ENCODE measurements around the gene PARVB. TPM values are rescaled to one million over a fixed set of nuclear protein-coding genes. Genes with fewer than 3 reads are reported as not detected.
A peak's percentile ranks its signal among the peaks of the same experiment; 100 is the strongest.

PARVB gene
- total RNA-seq, 1 experiment from 2014 or later: 85.3 TPM

DNA sequence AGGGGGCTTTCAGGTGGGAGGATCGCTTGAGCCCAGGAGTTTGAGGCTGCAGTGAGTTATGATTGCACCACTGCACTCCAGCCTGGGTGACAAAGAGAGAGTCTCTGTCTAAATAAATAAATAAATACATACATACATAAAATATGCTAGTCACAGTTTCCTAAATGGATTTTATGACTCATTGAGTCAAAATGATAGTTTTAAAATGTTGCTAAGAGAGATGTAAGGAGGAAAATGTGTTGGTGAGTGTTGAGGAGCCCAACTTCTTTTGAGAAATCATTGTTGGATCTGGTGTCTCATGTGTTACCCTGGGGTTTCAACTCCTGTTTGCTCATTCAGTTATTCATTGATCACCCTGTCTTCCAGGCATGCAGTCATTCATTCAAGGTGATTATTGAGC lies 21.0 kb downstream of the PARVB start:
- no peaks in the 10 kb centered on the region for H3K4me1 ChIP-seq (ENCODE audit: insufficient read depth, low read length)
- no peak overlapping the region for H3K4me3 ChIP-seq (ENCODE audit: low read length)
- H3K36me3 ChIP-seq (ENCODE audit: low read depth, low read length): no peaks in the 10 kb centered on the region
- H3K9me2 ChIP-seq (replicated peaks; ENCODE audit: low read length): no peaks in the 10 kb centered on the region
- no peaks in the 10 kb centered on the region for H3K27me3 ChIP-seq (ENCODE audit: low read length)
- TF ChIP-seq, protein P1, sequence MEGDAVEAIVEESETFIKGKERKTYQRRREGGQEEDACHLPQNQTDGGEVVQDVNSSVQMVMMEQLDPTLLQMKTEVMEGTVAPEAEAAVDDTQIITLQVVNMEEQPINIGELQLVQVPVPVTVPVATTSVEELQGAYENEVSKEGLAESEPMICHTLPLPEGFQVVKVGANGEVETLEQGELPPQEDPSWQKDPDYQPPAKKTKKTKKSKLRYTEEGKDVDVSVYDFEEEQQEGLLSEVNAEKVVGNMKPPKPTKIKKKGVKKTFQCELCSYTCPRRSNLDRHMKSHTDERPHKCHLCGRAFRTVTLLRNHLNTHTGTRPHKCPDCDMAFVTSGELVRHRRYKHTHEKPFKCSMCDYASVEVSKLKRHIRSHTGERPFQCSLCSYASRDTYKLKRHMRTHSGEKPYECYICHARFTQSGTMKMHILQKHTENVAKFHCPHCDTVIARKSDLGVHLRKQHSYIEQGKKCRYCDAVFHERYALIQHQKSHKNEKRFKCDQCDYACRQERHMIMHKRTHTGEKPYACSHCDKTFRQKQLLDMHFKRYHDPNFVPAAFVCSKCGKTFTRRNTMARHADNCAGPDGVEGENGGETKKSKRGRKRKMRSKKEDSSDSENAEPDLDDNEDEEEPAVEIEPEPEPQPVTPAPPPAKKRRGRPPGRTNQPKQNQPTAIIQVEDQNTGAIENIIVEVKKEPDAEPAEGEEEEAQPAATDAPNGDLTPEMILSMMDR (conservative IDR thresholded peaks at IDR 0.05; ENCODE audit: low read depth, low read length): no peak
- TF ChIP-seq EZH2 (IDR thresholded peaks at IDR 0.05; ENCODE audit: low read length, unreplicated experiment) (no peak), EZH2phosphoT487 (IDR thresholded peaks at IDR 0.05; ENCODE audit: borderline replicate concordance, low read length) (no peak)
- no peaks in the 10 kb centered on the region for H3F3A ChIP-seq (ENCODE audit: low read length, unreplicated experiment)
- POLR2A ChIA-PET (ENCODE audit: unreplicated experiment): no interaction called here
- no peak overlapping the region for H3K9ac ChIP-seq (ENCODE audit: low read length)
- H2AFZ ChIP-seq (ENCODE audit: low read length): no peak overlapping the region
- no peak for ATAC-seq
- H3K9me3 ChIP-seq (ENCODE audit: low read length): no peaks in the 10 kb centered on the region
- peak; percentile 5 for DNase-seq
- CTCF ChIA-PET: no interaction called here
- BruUV-seq (replicated peaks): no TSS peak
- intact Hi-C loops (cut with micrococcal nuclease): no loop called here
- 0 out of 2 replicates have a peak, but pooled peaks cover 2% of the 10 kb centered on the region for H3K79me2 ChIP-seq (ENCODE audit: low read length)
- no peak overlapping the region for H3K4me2 ChIP-seq (ENCODE audit: low read length)
- H3K27ac ChIP-seq (ENCODE audit: low read length): no peak overlapping the region
- no peaks in the 10 kb centered on the region for H4K20me1 ChIP-seq (ENCODE audit: low read length)

DNA sequence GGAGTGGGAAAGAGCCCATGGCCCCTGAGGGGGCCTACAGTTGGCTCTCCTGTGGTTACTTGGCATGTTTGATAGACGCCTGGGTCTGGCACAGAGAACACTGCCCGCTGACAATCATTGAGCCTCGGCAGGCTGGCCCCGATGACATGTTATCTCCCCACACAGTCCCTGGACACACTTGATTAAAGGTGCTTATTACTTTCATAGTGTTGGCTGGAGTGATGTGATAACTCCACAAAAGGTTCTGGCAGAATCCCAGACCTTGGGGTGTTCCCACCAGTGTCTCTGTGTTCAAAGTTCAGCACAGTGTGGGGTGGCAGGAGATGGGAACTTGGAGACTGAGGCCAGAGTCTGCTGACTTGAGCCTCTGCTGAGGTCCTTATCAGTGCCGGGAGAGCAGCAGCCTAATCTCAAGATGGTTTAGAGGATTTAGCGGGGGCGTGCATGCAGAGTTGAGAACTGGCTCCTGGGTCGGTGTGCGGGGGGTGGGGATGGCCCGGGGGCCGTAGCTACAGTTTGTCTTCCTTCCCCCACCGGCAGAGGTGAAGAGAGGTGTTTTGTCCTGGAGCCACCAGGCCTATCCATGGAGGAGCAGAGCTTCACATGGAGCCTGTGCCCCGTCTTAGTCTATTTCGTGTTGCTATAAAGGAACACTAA lies 22.5 kb downstream of the PARVB start:
- TF ChIP-seq EZH2phosphoT487 (IDR thresholded peaks at IDR 0.05; ENCODE audit: borderline replicate concordance, low read length) (no peak), EZH2 (IDR thresholded peaks at IDR 0.05; ENCODE audit: low read length, unreplicated experiment) (no peak)
- TF ChIP-seq, protein P1 (conservative IDR thresholded peaks at IDR 0.05; ENCODE audit: low read depth, low read length): no peak
- POLR2A ChIA-PET (ENCODE audit: unreplicated experiment): no interaction called here

DNA sequence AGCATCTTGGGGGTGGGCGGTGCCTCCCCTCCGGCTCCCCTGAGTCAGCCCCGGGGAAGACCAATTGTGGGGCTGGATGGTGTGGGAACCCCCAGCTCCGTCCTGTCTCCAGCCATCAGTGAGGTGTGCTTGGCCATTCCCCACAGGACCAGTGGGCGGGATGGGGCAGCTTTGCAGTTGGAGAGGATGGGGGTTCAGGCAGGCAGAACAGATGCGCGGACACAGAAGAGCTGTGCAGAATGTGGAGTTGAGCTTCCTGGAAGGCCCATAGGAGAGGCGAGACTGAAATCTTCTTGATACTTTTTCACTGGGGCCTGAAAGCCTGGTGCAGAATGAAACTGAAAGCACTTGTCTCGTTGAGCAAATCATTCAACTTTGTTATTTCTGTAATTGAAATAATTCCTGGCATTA lies 23.8 kb downstream of the PARVB start:
- ChIA-PET POLR2A (ENCODE audit: unreplicated experiment) (no interaction called here), CTCF (no interaction called here)
- Histone ChIP-seq H3F3A (ENCODE audit: low read length, unreplicated experiment) (no peaks in the 10 kb centered on the region), H4K20me1 (ENCODE audit: low read length) (no peaks in the 10 kb centered on the region), H3K9me2 (replicated peaks; ENCODE audit: low read length) (no peaks in the 10 kb centered on the region), H3K79me2 (ENCODE audit: low read length) (no peaks in the 10 kb centered on the region), H3K27me3 (ENCODE audit: low read length) (no peaks in the 10 kb centered on the region), H3K9ac (ENCODE audit: low read length) (no peak overlapping the region), H3K36me3 (ENCODE audit: low read depth, low read length) (no peaks in the 10 kb centered on the region), H3K9me3 (ENCODE audit: low read length) (no peaks in the 10 kb centered on the region), H3K4me3 (ENCODE audit: low read length) (no peak overlapping the region), H3K4me2 (ENCODE audit: low read length) (no peak overlapping the region), H3K27ac (ENCODE audit: low read length) (no peak overlapping the region), H3K4me1 (ENCODE audit: insufficient read depth, low read length) (no peaks in the 10 kb centered on the region), H2AFZ (ENCODE audit: low read length) (no peak overlapping the region)
- intact Hi-C loops (cut with micrococcal nuclease): no loop called here
- no peak for DNase-seq
- TF ChIP-seq, protein P1 (conservative IDR thresholded peaks at IDR 0.05; ENCODE audit: low read depth, low read length): no peak
- no peak for TF ChIP-seq EZH2 (IDR thresholded peaks at IDR 0.05; ENCODE audit: low read length, unreplicated experiment)
- TF ChIP-seq EZH2phosphoT487 (IDR thresholded peaks at IDR 0.05; ENCODE audit: borderline replicate concordance, low read length): no peak
- no peak for ATAC-seq
- no TSS peak for BruUV-seq (replicated peaks)

More for the DNA sequence above, 22.5 kb downstream of the PARVB start:
- DNase-seq: no peak
- Histone ChIP-seq H3K9me2 (replicated peaks; ENCODE audit: low read length) (no peaks in the 10 kb centered on the region), H3K27ac (ENCODE audit: low read length) (no peak overlapping the region), H3K4me1 (ENCODE audit: insufficient read depth, low read length) (no peaks in the 10 kb centered on the region), H4K20me1 (ENCODE audit: low read length) (no peaks in the 10 kb centered on the region), H3F3A (ENCODE audit: low read length, unreplicated experiment) (no peaks in the 10 kb centered on the region), H3K27me3 (ENCODE audit: low read length) (no peaks in the 10 kb centered on the region), H3K79me2 (ENCODE audit: low read length) (no peaks in the 10 kb centered on the region), H3K36me3 (ENCODE audit: low read depth, low read length) (no peaks in the 10 kb centered on the region), H3K4me2 (ENCODE audit: low read length) (no peak overlapping the region), H3K9ac (ENCODE audit: low read length) (no peak overlapping the region), H3K4me3 (ENCODE audit: low read length) (no peak overlapping the region), H3K9me3 (ENCODE audit: low read length) (no peaks in the 10 kb centered on the region), H2AFZ (ENCODE audit: low read length) (no peak overlapping the region)
- ATAC-seq: no peak
- no TSS peak for BruUV-seq (replicated peaks)
- CTCF ChIA-PET: no interaction called here
- intact Hi-C loops (cut with micrococcal nuclease): no loop called here

All from PC-3 (cell line).